ENCODE results near the gene HOXA11. TPM values are rescaled to one million over a fixed set of nuclear protein-coding genes. Genes with fewer than 3 reads are reported as not detected.

Gene HOXA11
- total and polyA plus RNA-seq, 10 of the 15 experiments (the other 5 are each of a cell fraction or from before 2014, with no cell fraction given): not detected

MicroRNA genes within 50 kb of the gene (microRNA counts, 767-probe panel; counts per million panel counts)
- microRNA hsa-miR-196b-5p: 977 counts per million, percentile 26 among the panel's probes with 10 or more counts

Small RNA genes within 50 kb of the gene (microRNA-seq; reads per million reads assigned to microRNA genes)
- gene MIR196B: 0.75 reads per million

Small RNA genes within 50 kb of the gene (small RNA-seq; reads per million reads assigned to genes)
- gene AC004080.5: not detected
- gene RF02140: not detected
- not detected for gene RF02141

Other genes starting within 250 kb of the HOXA11 start
Only the 7 nearest of the 11 such genes appear.
- gene HOXA5, start 41.6 kb downstream of the HOXA11 start, total RNA-seq (2014; rRNA removed): not detected in 2 replicates
- not detected in 2 replicates for gene HOXA5, start 41.6 kb downstream of the HOXA11 start, total RNA-seq (2014; rRNA removed; fragmentation: Illumina TruSeq; extraction: Trizol)
- gene HOXA5, start 41.6 kb downstream of the HOXA11 start, total RNA-seq (2021): 0.13 TPM in 1 of 2 replicates, not detected in the other
- 0.05 and 0.29 TPM in 2 replicates for gene HOXA5, start 41.6 kb downstream of the HOXA11 start, polyA plus RNA-seq (2011; rRNA removed)
- not detected in 2 replicates for gene HOXA5, start 41.6 kb downstream of the HOXA11 start, polyA plus RNA-seq (2014; fragmentation: Illumina TruSeq; extraction: Trizol)
- gene HOXA5, start 41.6 kb downstream of the HOXA11 start, polyA plus RNA-seq (2014; fragmentation: Nextera tagmentation; extraction: Ambion mirVana): not detected
- not detected in 2 replicates for gene HOXA5, start 41.6 kb downstream of the HOXA11 start, polyA plus RNA-seq (2014; rRNA removed)
- not detected for gene HOXA5, start 41.6 kb downstream of the HOXA11 start, polyA plus RNA-seq (2016; fragmentation: Nextera tagmentation; extraction: Ambion mirVana)
- not detected in 2 replicates for gene HOXA6, start 37.5 kb downstream of the HOXA11 start, total RNA-seq (2014; rRNA removed)
- gene HOXA6, start 37.5 kb downstream of the HOXA11 start, total RNA-seq (2014; rRNA removed; fragmentation: Illumina TruSeq; extraction: Trizol): not detected in 2 replicates
- gene HOXA6, start 37.5 kb downstream of the HOXA11 start, total RNA-seq (2021): not detected in 2 replicates
- 0.08 TPM in 1 of 2 replicates, not detected in the other for gene HOXA6, start 37.5 kb downstream of the HOXA11 start, polyA plus RNA-seq (2011; rRNA removed)
- gene HOXA6, start 37.5 kb downstream of the HOXA11 start, polyA plus RNA-seq (2014; fragmentation: Illumina TruSeq; extraction: Trizol): not detected in 2 replicates
- gene HOXA6, start 37.5 kb downstream of the HOXA11 start, polyA plus RNA-seq (2014; fragmentation: Nextera tagmentation; extraction: Ambion mirVana): not detected
- gene HOXA6, start 37.5 kb downstream of the HOXA11 start, polyA plus RNA-seq (2014; rRNA removed): not detected in 2 replicates
- gene HOXA6, start 37.5 kb downstream of the HOXA11 start, polyA plus RNA-seq (2016; fragmentation: Nextera tagmentation; extraction: Ambion mirVana): not detected
- gene HOXA3, start 32.6 kb downstream of the HOXA11 start, total RNA-seq (2014; rRNA removed): not detected in 2 replicates
- not detected in 2 replicates for gene HOXA3, start 32.6 kb downstream of the HOXA11 start, total RNA-seq (2014; rRNA removed; fragmentation: Illumina TruSeq; extraction: Trizol)
- 0.08 TPM in 1 of 2 replicates, not detected in the other for gene HOXA3, start 32.6 kb downstream of the HOXA11 start, total RNA-seq (2021)
- 0.05 and 0.13 TPM in 2 replicates for gene HOXA3, start 32.6 kb downstream of the HOXA11 start, polyA plus RNA-seq (2011; rRNA removed)
- gene HOXA3, start 32.6 kb downstream of the HOXA11 start, polyA plus RNA-seq (2014; fragmentation: Illumina TruSeq; extraction: Trizol): not detected in 2 replicates
- gene HOXA3, start 32.6 kb downstream of the HOXA11 start, polyA plus RNA-seq (2014; fragmentation: Nextera tagmentation; extraction: Ambion mirVana): not detected
- gene HOXA3, start 32.6 kb downstream of the HOXA11 start, polyA plus RNA-seq (2014; rRNA removed): not detected in 2 replicates
- gene HOXA3, start 32.6 kb downstream of the HOXA11 start, polyA plus RNA-seq (2016; fragmentation: Nextera tagmentation; extraction: Ambion mirVana): not detected
- not detected in 2 replicates for gene HOXA7, start 28.6 kb downstream of the HOXA11 start, total RNA-seq (2014; rRNA removed)
- not detected in 2 replicates for gene HOXA7, start 28.6 kb downstream of the HOXA11 start, total RNA-seq (2014; rRNA removed; fragmentation: Illumina TruSeq; extraction: Trizol)
- not detected in 2 replicates for gene HOXA7, start 28.6 kb downstream of the HOXA11 start, total RNA-seq (2021)
- gene HOXA7, start 28.6 kb downstream of the HOXA11 start, polyA plus RNA-seq (2011; rRNA removed): not detected in 2 replicates
- not detected in 2 replicates for gene HOXA7, start 28.6 kb downstream of the HOXA11 start, polyA plus RNA-seq (2014; fragmentation: Illumina TruSeq; extraction: Trizol)
- gene HOXA7, start 28.6 kb downstream of the HOXA11 start, polyA plus RNA-seq (2014; fragmentation: Nextera tagmentation; extraction: Ambion mirVana): not detected
- gene HOXA7, start 28.6 kb downstream of the HOXA11 start, polyA plus RNA-seq (2014; rRNA removed): not detected in 2 replicates
- not detected for gene HOXA7, start 28.6 kb downstream of the HOXA11 start, polyA plus RNA-seq (2016; fragmentation: Nextera tagmentation; extraction: Ambion mirVana)
- gene HOXA9, start 19.7 kb downstream of the HOXA11 start, total RNA-seq (2014; rRNA removed): not detected in 2 replicates
- not detected in 2 replicates for gene HOXA9, start 19.7 kb downstream of the HOXA11 start, total RNA-seq (2014; rRNA removed; fragmentation: Illumina TruSeq; extraction: Trizol)
- gene HOXA9, start 19.7 kb downstream of the HOXA11 start, total RNA-seq (2021): not detected in 2 replicates
- not detected in 2 replicates for gene HOXA9, start 19.7 kb downstream of the HOXA11 start, polyA plus RNA-seq (2011; rRNA removed)
- gene HOXA9, start 19.7 kb downstream of the HOXA11 start, polyA plus RNA-seq (2014; fragmentation: Illumina TruSeq; extraction: Trizol): not detected in 2 replicates
- gene HOXA9, start 19.7 kb downstream of the HOXA11 start, polyA plus RNA-seq (2014; fragmentation: Nextera tagmentation; extraction: Ambion mirVana): not detected
- not detected in 2 replicates for gene HOXA9, start 19.7 kb downstream of the HOXA11 start, polyA plus RNA-seq (2014; rRNA removed)
- not detected for gene HOXA9, start 19.7 kb downstream of the HOXA11 start, polyA plus RNA-seq (2016; fragmentation: Nextera tagmentation; extraction: Ambion mirVana)
- gene HOXA10, start 10.9 kb downstream of the HOXA11 start, total RNA-seq (2014; rRNA removed): not detected in 2 replicates
- gene HOXA10, start 10.9 kb downstream of the HOXA11 start, total RNA-seq (2014; rRNA removed; fragmentation: Illumina TruSeq; extraction: Trizol): not detected in 2 replicates
- not detected in 2 replicates for gene HOXA10, start 10.9 kb downstream of the HOXA11 start, total RNA-seq (2021)
- not detected in 2 replicates for gene HOXA10, start 10.9 kb downstream of the HOXA11 start, polyA plus RNA-seq (2011; rRNA removed)
- not detected in 2 replicates for gene HOXA10, start 10.9 kb downstream of the HOXA11 start, polyA plus RNA-seq (2014; fragmentation: Illumina TruSeq; extraction: Trizol)
- gene HOXA10, start 10.9 kb downstream of the HOXA11 start, polyA plus RNA-seq (2014; fragmentation: Nextera tagmentation; extraction: Ambion mirVana): not detected
- gene HOXA10, start 10.9 kb downstream of the HOXA11 start, polyA plus RNA-seq (2014; rRNA removed): not detected in 2 replicates
- gene HOXA10, start 10.9 kb downstream of the HOXA11 start, polyA plus RNA-seq (2016; fragmentation: Nextera tagmentation; extraction: Ambion mirVana): not detected
- not detected in 2 replicates for gene HOXA13, start 14.9 kb upstream of the HOXA11 start, total RNA-seq (2014; rRNA removed)
- not detected in 2 replicates for gene HOXA13, start 14.9 kb upstream of the HOXA11 start, total RNA-seq (2014; rRNA removed; fragmentation: Illumina TruSeq; extraction: Trizol)
- not detected in 2 replicates for gene HOXA13, start 14.9 kb upstream of the HOXA11 start, total RNA-seq (2021)
- gene HOXA13, start 14.9 kb upstream of the HOXA11 start, polyA plus RNA-seq (2011; rRNA removed): not detected in 2 replicates
- gene HOXA13, start 14.9 kb upstream of the HOXA11 start, polyA plus RNA-seq (2014; fragmentation: Illumina TruSeq; extraction: Trizol): not detected in 2 replicates
- gene HOXA13, start 14.9 kb upstream of the HOXA11 start, polyA plus RNA-seq (2014; fragmentation: Nextera tagmentation; extraction: Ambion mirVana): not detected
- not detected in 2 replicates for gene HOXA13, start 14.9 kb upstream of the HOXA11 start, polyA plus RNA-seq (2014; rRNA removed)
- gene HOXA13, start 14.9 kb upstream of the HOXA11 start, polyA plus RNA-seq (2016; fragmentation: Nextera tagmentation; extraction: Ambion mirVana): not detected